ENCODE measurements around the gene LAMP1. TPM values are rescaled to one million over a fixed set of nuclear protein-coding genes. Genes with fewer than 3 reads are reported as not detected.

The LAMP1 gene
- total RNA-seq, 1 donor from 2014 or later = 210 TPM

DNA sequence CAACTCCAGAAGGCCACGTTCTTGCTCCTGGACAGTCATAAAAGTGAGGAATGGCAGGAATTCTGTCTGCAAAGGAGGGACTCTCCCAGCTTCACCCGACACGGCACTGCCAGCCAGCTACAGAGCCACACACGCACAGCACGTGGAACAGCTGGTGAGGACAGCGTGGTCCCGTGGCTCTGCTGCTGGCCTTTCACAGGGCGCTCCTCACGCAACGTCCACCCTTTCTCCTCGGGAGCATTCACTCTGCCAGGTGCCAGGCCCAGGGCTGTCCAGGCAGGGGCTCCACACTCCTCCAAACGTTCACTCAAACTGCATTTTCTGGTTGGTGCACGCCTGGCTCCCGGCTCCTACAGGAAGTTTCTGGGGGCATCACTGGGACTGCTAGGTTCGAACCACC, 52.5 kb downstream of the LAMP1 start:
- no peaks in the 10 kb centered on the region for H3K4me1 Mint-ChIP-seq (ENCODE audit: unreplicated experiment)
- no peak for DNase-seq (ENCODE audit: low spot score)
- TF ChIP-seq, protein P1, sequence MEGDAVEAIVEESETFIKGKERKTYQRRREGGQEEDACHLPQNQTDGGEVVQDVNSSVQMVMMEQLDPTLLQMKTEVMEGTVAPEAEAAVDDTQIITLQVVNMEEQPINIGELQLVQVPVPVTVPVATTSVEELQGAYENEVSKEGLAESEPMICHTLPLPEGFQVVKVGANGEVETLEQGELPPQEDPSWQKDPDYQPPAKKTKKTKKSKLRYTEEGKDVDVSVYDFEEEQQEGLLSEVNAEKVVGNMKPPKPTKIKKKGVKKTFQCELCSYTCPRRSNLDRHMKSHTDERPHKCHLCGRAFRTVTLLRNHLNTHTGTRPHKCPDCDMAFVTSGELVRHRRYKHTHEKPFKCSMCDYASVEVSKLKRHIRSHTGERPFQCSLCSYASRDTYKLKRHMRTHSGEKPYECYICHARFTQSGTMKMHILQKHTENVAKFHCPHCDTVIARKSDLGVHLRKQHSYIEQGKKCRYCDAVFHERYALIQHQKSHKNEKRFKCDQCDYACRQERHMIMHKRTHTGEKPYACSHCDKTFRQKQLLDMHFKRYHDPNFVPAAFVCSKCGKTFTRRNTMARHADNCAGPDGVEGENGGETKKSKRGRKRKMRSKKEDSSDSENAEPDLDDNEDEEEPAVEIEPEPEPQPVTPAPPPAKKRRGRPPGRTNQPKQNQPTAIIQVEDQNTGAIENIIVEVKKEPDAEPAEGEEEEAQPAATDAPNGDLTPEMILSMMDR (IDR thresholded peaks at IDR 0.05; ENCODE audit: unreplicated experiment) = no peak
- no peak overlapping the region for H3K4me3 Mint-ChIP-seq (ENCODE audit: unreplicated experiment)
- H3K9me3 Mint-ChIP-seq (ENCODE audit: unreplicated experiment) = peaks cover 7% of the 10 kb centered on the region
- H3K27ac Mint-ChIP-seq (ENCODE audit: unreplicated experiment) = no peak overlapping the region
- H3K27me3 Mint-ChIP-seq (ENCODE audit: unreplicated experiment) = peaks cover 16% of the 10 kb centered on the region
- H3K36me3 Mint-ChIP-seq (ENCODE audit: low read depth, unreplicated experiment) = peaks cover 15% of the 10 kb centered on the region

DNA sequence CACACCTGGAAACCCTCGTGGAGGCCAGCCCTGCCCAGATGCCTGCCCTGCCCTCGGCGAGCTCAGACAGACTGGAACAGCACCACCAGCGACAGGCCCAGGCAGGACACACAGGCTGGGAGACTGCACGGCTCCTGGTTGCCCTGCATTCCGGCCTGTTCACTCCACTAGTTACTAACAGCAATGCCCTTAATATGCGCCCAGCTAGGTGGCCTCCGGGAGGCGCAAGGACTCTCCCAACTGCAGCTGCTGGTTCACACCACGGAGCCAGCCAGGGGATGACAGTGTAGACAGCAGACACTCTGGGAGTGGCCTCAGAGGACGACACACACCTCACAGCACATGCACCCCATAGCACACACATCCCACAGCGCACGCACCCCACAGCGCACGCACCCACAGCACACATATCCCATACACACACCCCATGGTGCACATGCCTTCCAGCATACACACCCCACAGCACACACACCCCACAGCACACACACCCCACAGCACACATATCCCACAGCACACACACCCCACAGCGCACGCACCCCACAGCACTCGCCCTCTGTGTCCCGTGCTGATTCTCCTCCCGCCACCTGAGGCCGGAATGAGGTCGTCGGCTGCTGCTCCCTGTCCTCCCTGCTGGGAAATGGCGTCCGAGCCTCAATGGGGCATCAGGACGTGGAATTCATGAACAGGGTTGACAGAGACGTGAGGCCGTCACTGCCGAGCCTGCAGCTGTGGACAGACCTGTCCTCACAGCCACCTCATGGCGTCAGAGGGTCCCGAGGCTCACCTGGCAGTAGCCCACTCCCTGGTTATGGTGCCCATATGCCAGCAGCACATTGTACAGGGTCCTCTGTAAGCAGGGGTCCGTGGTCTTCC, 53.3 kb downstream of the LAMP1 start:
- H3K4me3 Mint-ChIP-seq (ENCODE audit: unreplicated experiment) = peak overlapping the region; percentile 31
- TF ChIP-seq, protein P1 (IDR thresholded peaks at IDR 0.05; ENCODE audit: unreplicated experiment) = no peak

DNA sequence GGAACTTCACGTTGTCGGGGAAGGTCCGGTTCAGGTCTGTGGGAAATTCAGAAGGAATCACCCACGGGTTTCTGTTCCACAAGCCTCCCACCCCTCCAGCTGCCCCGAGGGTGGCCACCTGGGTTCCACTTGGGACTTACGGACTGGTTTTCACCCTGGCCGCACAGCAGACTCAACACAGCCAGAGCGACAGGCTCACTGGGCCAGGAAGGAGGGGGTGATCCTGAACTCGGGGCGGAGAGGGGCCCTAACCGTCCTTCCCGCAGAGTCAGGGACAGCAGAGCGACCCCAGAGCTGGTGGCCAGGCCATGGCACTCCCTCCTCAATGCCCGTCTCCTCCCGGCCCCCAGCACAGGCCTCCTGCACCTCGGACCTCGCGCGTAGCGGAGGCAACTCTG, 53.9 kb downstream of the LAMP1 start:
- Mint-ChIP-seq H3K27me3 (ENCODE audit: unreplicated experiment) (peaks cover 9% of the 10 kb centered on the region), H3K4me3 (ENCODE audit: unreplicated experiment) (no peak overlapping the region), H3K4me1 (ENCODE audit: unreplicated experiment) (no peaks in the 10 kb centered on the region), H3K27ac (ENCODE audit: unreplicated experiment) (no peak overlapping the region), H3K36me3 (ENCODE audit: low read depth, unreplicated experiment) (peaks cover 8% of the 10 kb centered on the region), H3K9me3 (ENCODE audit: unreplicated experiment) (no peaks in the 10 kb centered on the region)
- no peak for DNase-seq (ENCODE audit: low spot score)
- TF ChIP-seq, protein P1 (IDR thresholded peaks at IDR 0.05; ENCODE audit: unreplicated experiment) = no peak

More for the DNA sequence above, 53.3 kb downstream of the LAMP1 start:
- no peak for DNase-seq (ENCODE audit: low spot score)
- H3K36me3 Mint-ChIP-seq (ENCODE audit: low read depth, unreplicated experiment) = peaks cover 14% of the 10 kb centered on the region
- H3K4me1 Mint-ChIP-seq (ENCODE audit: unreplicated experiment) = no peaks in the 10 kb centered on the region
- H3K27ac Mint-ChIP-seq (ENCODE audit: unreplicated experiment) = no peak overlapping the region
- peaks cover 15% of the 10 kb centered on the region for H3K27me3 Mint-ChIP-seq (ENCODE audit: unreplicated experiment)
- H3K9me3 Mint-ChIP-seq (ENCODE audit: unreplicated experiment) = peaks cover 6% of the 10 kb centered on the region

DNA sequence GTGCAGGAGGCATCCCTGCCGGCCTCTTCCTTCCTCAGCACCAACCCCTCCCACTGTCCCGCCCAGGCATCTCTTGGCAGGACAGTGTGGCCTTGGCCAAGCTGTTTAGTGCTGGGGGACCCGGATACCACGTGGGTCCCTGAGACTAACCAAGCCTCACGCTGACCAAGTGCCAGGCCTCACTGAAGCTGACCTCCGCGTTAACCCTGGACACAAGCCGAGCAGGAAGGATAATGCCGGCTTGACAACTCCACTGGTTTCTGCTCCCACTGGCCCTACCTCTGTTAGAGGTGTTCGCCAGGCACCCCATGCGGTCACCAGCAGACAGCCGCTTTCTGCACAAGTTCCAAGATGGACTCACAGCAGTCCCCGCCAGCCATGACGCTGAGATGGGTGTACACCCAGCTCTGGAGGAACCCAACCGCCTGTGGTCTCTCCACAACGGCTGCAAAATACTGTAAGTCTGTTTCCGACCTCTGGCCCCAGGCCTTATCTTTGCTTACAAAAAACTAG, 54.5 kb downstream of the LAMP1 start:
- Mint-ChIP-seq H3K27ac (ENCODE audit: unreplicated experiment) (no peak overlapping the region), H3K27me3 (ENCODE audit: unreplicated experiment) (peaks cover 9% of the 10 kb centered on the region), H3K4me1 (ENCODE audit: unreplicated experiment) (no peaks in the 10 kb centered on the region), H3K36me3 (ENCODE audit: low read depth, unreplicated experiment) (peaks cover 8% of the 10 kb centered on the region), H3K9me3 (ENCODE audit: unreplicated experiment) (no peaks in the 10 kb centered on the region), H3K4me3 (ENCODE audit: unreplicated experiment) (no peak overlapping the region)
- no peak for DNase-seq (ENCODE audit: low spot score)
- TF ChIP-seq, protein P1 (IDR thresholded peaks at IDR 0.05; ENCODE audit: unreplicated experiment) = no peak

DNA sequence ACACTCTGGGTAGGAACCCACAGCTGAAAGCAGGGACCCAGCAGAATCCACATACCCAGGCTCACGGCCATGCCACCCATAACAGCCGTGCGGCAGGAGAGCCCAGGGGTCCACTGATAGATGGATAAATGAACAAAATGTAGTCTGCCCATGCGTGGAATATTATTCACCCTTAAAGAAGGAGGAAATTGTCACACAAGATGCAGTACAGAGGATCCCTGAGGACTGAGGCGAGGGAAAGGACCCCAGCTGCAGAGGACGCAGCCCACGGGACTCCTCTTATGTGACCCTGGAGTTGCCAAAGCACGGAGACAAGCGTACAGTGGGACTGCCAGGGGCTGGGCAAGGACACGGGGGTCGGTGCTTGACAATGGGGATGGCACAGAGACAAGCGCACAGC, 56.2 kb downstream of the LAMP1 start:
- no peaks in the 10 kb centered on the region for H3K9me3 Mint-ChIP-seq (ENCODE audit: unreplicated experiment)
- H3K4me1 Mint-ChIP-seq (ENCODE audit: unreplicated experiment) = no peaks in the 10 kb centered on the region
- H3K4me3 Mint-ChIP-seq (ENCODE audit: unreplicated experiment) = no peak overlapping the region
- peaks cover 4% of the 10 kb centered on the region for H3K36me3 Mint-ChIP-seq (ENCODE audit: low read depth, unreplicated experiment)
- H3K27ac Mint-ChIP-seq (ENCODE audit: unreplicated experiment) = no peak overlapping the region
- TF ChIP-seq, protein P1 (IDR thresholded peaks at IDR 0.05; ENCODE audit: unreplicated experiment) = no peak
- H3K27me3 Mint-ChIP-seq (ENCODE audit: unreplicated experiment) = peaks cover 6% of the 10 kb centered on the region
- DNase-seq (ENCODE audit: low spot score) = no peak

Data from endothelial cell (in vitro differentiated cells).